Thoracic aorta (tissue), 2 donors: Measurements from ENCODE around the gene ITGB6. TPM values are rescaled to one million over a fixed set of nuclear protein-coding genes. Genes with fewer than 3 reads are reported as not detected.

ENCODE experiments used
- ATAC-seq: fragments of 150-250 bp; one replicate; pipeline ENCODE4 v1.8.0; 2017; ENCODE audit warnings: low read depth; ENCODE audit not compliant: insufficient number of reproducible peaks, low FRiP score
- DNase-seq: peaks from one replicate; pipeline ENCODE4 v3.0.0-alpha.2; 2020; ENCODE audit warnings: low spot score
- H3K27ac ChIP-seq, 2 donors: fragments of 200-600 bp; sonication (generic); 1 replicate in 1 of 2; 2 replicates in 1 of 2; pipeline ENCODE4 v1.5.1; 2016; ENCODE audit warnings: mild to moderate bottlenecking in 2 of 2, moderate library complexity in 2 of 2
- H3K27me3 ChIP-seq: fragments of 200-600 bp; sonication (generic); replicated peaks from 2 replicates; pipeline ENCODE4 v1.6.0; 2016; ENCODE audit warnings: mild to moderate bottlenecking; ENCODE audit not compliant: insufficient read depth
- H3K36me3 ChIP-seq: fragments of 200-600 bp; sonication (generic); one replicate; pipeline ENCODE4 v1.5.1; 2016
- H3K4me1 ChIP-seq, 2 donors: fragments of 200-600 bp; sonication (generic); 1 replicate in 1 of 2; 2 replicates in 1 of 2; pipeline versions ENCODE4 v1.5.1 to v1.6.0; 2016; ENCODE audit warnings: low read depth in 2 of 2, mild to moderate bottlenecking in 1 of 2; ENCODE audit not compliant: control insufficient read depth in 1 of 2
- H3K4me3 ChIP-seq: fragments of 200-600 bp; sonication (generic); 2 replicates; pipeline ENCODE4 v1.5.1; 2016; ENCODE audit warnings: mild to moderate bottlenecking
- H3K9me3 ChIP-seq: fragments of 200-600 bp; sonication (generic); 2 replicates; pipeline ENCODE4 v1.5.1; 2016
- CTCF ChIP-seq: fragments of 200-600 bp; sonication (generic); IDR thresholded peaks from one replicate; pipeline ENCODE4 v1.5.1; 2019; ENCODE audit warnings: antibody characterized with exemption
- total RNA-seq, 2 donors: library from RNA; depleted of rRNA; stranded (reverse); fragments of >200 nt; gene quantifications; one replicate each; pipeline versions ENCODE4 v1.1.0 to v1.2.3, GENCODE V29; 2016

Gene ITGB6
- total RNA-seq, 2 donors from 2014 or later, result 0.99 TPM; not detected in 1

DNA sequence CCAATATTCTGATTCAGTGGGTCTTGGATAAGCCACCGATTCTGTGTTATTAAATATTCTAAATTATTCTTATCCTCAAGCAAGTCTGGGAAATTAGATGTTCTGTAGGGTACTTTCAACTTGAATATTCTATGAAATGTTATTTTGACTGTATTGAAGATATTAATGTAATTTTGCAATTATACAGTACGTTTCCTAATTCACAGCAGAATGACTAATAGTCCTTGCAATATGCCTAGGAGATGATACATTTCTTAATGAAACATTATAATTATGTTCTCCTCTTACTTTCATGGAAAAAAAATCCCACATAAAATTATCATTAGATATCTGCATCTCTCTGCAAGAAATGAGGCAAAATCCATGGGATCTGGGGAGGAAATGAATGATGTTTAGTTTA, 91.4 kb downstream of the ITGB6 start:
- Histone ChIP-seq H3K4me3 (no peak overlapping the region), H3K27me3 (no peaks in the 10 kb centered on the region), H3K9me3 (no peaks in the 10 kb centered on the region), H3K4me1 (no peaks in the 10 kb centered on the region), H3K36me3 (no peaks in the 10 kb centered on the region), H3K27ac (no peak overlapping the region)
- DNase-seq (no peak), ATAC-seq (no peak)
- TF ChIP-seq CTCF, result no peak

- Histone ChIP-seq H3K9me3 (no peaks in the 10 kb centered on the region), H3K4me1 (no peaks in the 10 kb centered on the region), H3K36me3 (no peaks in the 10 kb centered on the region), H3K27me3 (no peaks in the 10 kb centered on the region), H3K4me3 (no peak overlapping the region), H3K27ac (no peak overlapping the region)
- no peak for DNase-seq
- no peak for ATAC-seq
- no peak for TF ChIP-seq CTCF
These were observed 94.7 kb downstream of the ITGB6 start for GRCh38 chr2:160105366-160105765.

GRCh38 chr2:160104115-160104514, 96.0 kb downstream of the ITGB6 start:
- TF ChIP-seq CTCF, result no peak

DNA sequence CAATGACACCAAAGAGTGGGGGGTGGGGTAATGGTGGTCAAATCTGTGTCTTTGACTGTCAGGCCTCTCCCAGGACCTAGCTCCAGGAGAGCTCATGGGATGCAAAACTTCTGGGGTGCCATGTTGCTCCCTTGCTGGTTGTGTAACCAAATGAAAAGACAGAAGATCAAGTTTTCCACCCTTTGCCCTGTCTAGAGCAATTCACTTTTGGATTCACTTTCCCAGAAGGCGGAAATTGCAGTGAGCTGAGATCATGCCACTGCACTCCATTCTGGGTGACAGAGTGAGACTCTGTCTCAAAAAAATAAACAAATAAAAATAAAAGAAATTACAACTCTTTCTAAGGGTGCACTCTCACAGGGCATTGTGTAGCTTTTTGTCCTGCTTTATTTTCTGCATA, 102.7 kb downstream of the ITGB6 start:
- peaks cover 11% of the 10 kb centered on the region for H3K9me3 ChIP-seq
- H3K4me1 ChIP-seq, result no peaks in the 10 kb centered on the region
- H3K36me3 ChIP-seq, result no peaks in the 10 kb centered on the region
- DNase-seq (no peak), ATAC-seq (no peak)
- no peak overlapping the region for H3K4me3 ChIP-seq
- no peak overlapping the region for H3K27ac ChIP-seq
- no peaks in the 10 kb centered on the region for H3K27me3 ChIP-seq
- no peak for TF ChIP-seq CTCF

More at GRCh38 chr2:160104115-160104514, 96.0 kb downstream of the ITGB6 start:
- H3K36me3 ChIP-seq, result no peaks in the 10 kb centered on the region
- H3K9me3 ChIP-seq, result no peaks in the 10 kb centered on the region
- no peak overlapping the region for H3K4me3 ChIP-seq
- ATAC-seq (no peak), DNase-seq (no peak)
- H3K27ac ChIP-seq, result no peak overlapping the region
- H3K4me1 ChIP-seq, result no peaks in the 10 kb centered on the region
- H3K27me3 ChIP-seq, result no peaks in the 10 kb centered on the region

DNA sequence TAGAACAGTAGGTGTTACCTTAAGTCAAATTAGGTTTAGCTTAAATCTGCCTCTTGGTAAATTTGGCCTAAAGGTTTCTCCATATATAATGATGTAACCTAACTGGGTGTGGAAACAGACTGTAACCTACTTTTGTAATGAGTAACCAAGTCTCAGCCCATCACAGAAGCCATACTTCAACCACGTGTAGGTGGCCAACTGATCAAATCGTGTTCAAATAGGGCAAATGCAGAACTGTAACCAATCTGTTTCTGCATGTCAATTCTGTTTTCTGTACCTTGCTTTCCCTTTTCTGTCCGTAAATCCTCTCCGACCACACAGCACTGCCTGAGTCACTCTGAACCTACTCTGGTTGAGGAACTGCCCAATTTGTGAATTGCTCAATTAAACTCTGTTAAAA, 103.7 kb downstream of the ITGB6 start:
- no peak for ATAC-seq
- Histone ChIP-seq H3K27ac (no peak overlapping the region), H3K27me3 (no peaks in the 10 kb centered on the region), H3K9me3 (peaks cover 11% of the 10 kb centered on the region), H3K4me3 (no peak overlapping the region), H3K4me1 (no peaks in the 10 kb centered on the region), H3K36me3 (no peaks in the 10 kb centered on the region)
- TF ChIP-seq CTCF, result no peak
- no peak for DNase-seq
